T1000 (cell line): ENCODE results near the gene YIPF3.
A peak's percentile ranks its signal among the peaks of the same experiment; 100 is the strongest.
"Not testable (repeated sequence)": the region's sequence is repeated elsewhere in the genome, so short reads cannot be mapped to it uniquely, and the experiment has no call there.

Source experiments
- DNase-seq: peaks from one replicate; lab custom pipeline; 2025; ENCODE audit warnings: mixed read lengths; lab: John Stamatoyannopoulos, UW

The YIPF3 gene

DNA sequence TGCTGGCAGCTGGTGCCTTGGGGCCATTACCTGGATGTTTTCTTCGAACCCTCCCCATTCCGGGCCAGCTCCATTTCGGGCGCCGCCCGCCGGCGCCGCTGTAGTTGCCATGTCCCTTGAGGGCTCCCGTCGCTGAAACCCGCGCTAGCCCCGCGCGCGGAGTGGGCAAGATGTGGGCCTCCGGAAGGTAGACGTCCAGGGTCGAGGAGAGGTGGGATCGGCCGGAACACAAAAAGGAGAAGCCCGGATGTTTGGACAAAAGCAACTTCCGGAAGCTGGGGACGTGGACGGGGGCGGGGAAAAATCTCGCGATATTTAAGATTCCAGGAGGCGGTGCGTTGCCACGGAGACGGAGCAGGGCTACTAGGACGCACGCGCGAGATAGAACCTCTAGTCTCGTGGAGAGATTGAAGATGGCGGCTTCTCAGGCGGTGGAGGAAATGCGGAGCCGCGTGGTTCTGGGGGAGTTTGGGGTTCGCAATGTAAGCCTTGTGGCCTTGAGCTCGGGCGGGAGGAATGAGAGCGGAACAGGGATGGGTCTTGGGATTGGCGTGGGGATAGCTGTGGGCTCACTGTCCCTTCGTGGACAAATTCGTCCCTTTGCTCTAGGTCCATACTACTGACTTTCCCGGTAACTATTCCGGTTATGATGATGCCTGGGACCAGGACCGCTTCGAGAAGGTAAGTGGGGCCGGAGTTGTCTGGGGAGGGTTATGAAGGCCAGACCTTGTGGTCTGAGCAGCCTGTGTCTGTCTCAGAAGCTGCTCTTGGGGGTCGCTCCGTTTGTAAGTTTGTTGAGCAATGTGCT is at the start of gene YIPF3, which contains the start of gene POLR1C:
Gene YIPF3 (minus strand): TSS at position 230 of the 808 bp plus-strand sequence. CDS start 119 bp downstream, at position 111.
Gene POLR1C (plus strand): TSS at position 393 of the 808 bp plus-strand sequence. CDS start 21 bp downstream, at position 414.
- DNase-seq, result peak; percentile 97

DNA sequence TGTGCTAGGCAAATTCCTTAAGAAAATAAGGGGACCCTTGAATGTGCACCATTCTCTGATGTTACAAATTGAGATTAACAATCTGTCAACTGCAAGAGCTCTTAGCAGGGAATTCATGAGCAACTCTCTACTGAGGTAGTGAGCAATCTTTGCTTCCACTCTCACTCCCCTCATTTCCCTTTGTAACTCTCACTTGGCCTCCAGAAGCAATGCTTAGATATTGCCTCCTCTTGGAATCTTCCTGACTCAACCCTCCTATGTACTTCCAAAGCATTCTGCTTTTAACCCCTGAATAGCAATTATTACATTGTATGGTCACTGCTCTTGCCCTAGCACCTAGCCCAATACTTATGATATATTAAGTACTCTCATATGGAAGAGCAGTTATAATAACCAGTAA is 42.6 kb upstream of the YIPF3 start:
- DNase-seq, result no peak

DNA sequence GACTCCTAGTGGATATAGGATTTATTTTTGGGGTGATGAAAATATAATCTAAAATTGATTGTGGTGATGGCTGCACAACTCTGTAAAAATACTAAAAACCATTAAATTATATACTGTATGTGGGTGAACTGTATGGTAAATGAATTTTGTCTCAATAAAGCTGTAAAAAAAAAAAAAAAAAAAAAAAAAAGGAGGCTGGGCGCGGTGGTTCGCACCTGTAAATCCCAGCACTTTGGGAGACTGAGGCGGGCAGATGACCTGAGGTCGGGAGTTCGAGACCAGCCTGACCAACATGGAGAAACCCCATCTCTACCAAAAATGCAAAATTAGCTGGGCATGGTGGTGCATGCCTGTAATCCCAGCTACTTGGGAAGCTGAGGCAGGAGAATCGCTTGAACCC is 40.9 kb upstream of the YIPF3 start:
- DNase-seq, result not testable (repeated sequence)

DNA sequence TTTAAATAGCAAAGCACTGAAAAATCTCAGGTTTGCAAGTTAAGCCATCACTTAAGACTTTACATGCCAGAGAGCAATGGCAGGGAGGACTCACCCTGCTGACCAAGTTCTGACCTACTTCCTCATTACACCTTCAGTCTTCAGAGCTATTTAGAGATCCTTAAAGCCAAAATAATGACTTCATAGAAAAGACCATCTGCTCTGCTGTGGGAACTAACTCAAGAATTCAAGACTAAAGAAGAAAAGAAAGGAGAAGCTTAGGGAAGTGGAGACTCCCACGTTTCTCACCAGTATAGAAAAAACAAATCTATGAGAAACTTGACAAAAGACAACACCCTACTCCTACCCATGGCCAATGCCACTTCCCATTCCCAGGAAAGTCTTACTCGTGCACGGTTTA is 30.5 kb upstream of the YIPF3 start:
- DNase-seq, result no peak

DNA sequence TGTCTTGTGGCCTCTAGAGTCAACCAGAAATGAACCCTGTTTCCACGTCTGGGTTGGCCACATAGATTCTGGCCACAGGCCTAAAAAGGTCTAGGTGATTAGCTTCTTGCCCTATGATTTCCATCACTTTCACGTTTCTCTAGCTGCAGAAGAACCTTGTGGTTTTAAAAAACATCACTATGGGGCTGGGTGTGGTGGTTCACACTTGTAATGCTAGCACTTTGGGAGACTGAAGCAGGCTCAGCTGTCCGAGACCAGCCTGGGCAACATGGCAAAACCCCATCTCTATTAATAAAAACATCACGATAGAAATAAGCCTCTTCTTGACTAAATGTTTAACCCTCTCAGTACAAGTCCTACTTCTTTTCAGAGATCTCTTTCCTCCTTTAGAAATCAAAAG is 27.7 kb upstream of the YIPF3 start:
- DNase-seq, result no peak

DNA sequence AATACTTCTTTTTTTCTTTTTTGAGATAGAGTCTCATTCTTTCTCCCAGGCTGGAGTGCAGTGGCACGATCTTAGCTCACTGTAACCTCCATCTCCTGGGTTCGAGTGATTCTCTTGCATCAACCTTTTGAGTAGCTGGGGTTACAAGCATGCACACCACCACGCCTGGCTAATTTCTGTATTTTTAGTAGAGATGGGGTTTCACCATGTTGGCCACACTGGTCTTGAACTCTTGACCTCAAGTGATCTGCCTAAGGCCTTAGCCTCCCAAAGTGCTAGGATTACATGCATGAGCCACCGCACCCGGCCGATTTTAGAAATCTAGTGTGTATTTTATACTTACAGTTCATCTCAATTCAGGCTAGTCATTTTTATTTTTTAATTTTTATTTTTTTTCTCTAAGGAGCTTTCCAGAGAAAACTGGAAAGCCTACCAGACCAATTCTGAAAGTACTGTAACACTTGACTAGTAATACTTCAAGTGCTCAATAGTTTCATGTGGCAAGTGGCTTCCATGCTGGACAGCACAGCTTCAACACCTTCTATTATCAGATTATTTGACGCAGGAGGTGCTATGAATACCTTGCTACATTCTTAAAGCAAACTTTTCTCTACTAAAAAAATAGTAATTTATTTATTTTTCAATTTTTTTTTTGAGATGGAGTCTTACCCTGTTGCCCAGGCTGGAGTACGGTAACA is 25.2 kb upstream of the YIPF3 start:
- DNase-seq, result no peak

DNA sequence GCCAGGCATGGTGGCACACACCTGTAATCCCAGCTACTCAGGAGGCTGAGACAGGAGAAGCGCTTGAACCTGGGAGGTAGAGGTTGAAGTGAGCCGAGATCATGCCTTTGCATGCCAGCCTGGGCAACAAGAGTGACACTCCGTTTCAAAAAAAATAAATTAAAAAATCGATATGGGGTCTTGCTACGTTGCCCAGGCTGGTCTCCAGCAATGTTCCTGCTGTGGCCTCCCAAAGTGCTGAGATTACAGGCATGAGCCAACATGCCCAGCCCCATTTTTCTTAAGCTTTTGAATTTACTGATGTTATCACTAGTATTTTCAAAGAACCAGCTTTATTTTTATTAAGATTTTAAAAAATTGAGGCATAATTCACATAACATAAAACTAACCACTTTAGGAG is 23.8 kb upstream of the YIPF3 start:
- DNase-seq, result no peak

DNA sequence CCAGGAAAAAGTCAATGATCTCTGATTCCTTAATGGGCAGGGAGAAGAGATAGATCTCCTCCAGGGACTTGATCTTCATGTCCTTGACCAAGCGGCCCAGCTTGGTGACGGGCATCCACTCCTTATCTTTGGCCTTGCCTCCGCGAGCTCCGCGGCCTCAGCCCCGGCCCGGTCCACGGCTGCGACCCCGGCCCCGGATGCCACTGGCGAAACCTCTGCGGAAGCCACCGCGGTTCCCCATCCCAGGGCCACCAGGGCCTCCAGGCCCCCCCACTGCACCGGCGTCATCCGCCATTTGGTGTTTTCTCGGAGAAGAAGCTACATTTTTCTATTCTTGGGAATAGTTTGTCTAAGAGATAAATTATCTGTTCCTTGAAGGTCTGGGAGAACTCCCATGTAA is 22.7 kb upstream of the YIPF3 start:
- not testable (repeated sequence) for DNase-seq

DNA sequence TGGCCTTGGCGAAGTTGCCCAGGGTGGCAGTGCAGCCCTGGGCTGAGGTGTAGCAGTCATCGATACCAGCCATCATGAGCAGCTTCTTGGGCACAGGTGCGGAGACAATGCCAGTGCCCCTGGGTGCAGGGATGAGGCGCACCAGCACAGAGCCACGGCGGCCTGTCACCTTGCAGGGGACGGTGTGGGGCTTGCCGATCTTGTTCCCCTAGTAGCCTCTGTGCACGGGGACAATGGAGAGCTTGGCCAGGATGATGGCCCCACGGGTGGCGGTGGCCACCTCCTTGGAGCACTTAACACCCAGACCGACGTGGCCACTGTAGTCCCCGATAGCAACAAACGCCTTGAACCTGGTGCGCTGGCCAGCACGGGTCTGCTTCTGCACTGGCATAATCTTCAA is 22.3 kb upstream of the YIPF3 start:
- not testable (repeated sequence) for DNase-seq

DNA sequence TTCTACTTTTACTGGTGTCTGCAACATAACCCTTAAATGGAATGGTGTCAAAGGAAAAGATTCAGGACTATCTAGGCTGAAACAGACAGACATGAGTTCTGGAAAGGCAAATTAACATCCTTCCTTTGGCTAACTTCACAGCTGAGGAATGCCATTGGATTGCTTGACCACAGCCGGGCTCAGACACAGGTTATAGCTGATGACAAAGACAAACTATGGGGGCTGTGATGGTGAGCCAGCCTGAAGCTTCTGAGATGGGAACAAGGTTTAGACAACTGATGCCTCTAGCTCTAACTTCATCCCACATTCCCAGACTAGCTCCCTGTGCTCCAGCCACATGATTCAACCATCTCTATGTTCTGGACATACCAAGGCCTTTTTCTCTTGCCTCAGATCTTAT is 15.5 kb upstream of the YIPF3 start:
- DNase-seq, result no peak

DNA sequence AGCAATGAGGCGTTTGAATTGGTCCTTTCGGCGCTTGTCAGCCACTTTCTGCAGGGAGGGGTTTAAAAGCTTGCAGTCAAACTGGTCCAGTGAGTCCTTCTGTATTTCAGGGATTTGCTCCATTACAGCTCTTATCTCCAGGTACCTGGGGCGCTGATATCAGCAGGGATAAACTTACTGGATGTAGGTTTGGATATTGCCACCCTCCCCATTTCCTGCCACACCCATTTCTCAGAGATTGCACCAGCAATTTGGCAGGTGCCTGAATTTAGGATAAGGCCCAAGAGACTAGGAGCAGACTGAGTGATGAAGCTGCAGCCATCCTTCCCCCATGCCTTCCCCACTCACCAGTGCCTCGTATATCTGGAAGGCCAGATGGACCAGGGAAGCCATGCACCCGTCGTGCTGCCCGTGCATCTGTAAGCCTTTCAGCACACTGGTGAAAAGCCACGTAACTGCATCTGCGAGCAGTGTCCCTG is 7.8 kb upstream of the YIPF3 start:
- no peak for DNase-seq

DNA sequence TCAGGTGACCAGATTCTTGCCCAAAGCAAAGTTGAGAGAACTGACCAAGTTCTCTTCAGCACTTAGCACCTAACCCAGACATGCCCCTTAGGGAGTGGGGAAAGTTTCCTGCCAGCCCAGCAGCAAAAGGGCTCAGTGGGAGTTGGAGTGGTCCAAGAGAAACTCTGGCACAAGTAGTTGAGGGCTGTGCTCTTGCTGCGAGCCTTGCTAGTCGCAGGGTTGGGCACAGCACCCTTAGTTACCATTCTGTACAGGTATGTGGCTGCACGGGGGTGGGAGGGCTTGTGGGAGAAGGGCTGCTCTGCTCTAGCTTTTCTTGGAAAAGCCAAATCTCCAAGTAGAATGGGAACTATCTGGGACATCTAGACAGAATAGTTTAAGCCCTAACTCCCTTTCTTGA is 6.6 kb upstream of the YIPF3 start:
- DNase-seq, result no peak

DNA sequence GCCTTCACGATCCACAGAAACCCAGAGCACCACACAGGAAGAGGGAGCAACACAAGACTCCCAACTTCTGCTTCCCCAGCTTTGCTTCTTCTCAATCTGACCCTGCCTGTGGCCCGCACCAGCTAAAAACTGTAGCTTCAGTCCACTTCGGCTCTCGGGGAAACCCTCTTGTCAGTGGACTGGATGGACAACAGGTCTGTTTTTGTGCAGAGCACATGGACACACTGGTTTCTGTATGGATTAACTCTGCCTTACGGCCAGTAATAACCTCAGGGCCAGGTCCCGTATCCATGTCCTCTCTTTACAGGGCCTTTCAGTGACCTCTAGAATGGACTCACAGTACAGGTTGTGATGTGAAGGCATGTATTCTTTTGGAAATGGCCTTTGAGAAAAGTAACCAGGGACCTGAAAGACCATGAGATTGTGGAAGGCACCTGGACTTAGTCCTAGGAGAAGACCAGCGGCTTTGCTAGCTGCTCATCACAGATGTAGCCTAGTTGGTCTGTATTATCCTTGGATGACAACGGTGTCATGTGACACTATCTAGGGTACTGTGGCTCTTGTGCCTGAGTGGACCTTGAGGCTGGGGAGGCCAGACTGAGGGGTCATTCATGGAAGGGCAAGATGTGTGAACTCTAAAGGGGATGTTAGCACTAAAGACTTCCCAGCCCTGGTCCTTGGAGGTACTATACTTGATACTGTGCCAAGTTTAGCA is 6.0 kb upstream of the YIPF3 start:
- DNase-seq, result no peak

DNA sequence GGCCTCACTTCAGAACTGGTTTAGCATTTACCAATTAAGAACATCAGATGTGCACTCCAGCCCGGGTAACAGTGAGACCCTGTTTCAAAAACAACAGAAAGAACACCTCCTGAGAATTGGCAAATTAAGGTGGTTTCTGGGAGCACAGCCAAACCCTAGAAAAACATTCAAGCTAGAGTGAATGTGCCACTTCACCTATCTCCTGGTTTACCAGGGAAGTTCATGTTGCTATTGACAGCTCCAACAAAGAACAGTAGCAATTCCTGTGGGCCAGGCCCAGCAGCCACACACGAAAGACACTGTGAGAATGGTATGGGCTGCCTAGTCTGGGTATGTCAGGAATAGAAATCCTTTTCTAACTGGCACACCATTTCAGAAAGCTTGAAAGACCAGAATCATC is 5.1 kb upstream of the YIPF3 start:
- DNase-seq, result no peak

DNA sequence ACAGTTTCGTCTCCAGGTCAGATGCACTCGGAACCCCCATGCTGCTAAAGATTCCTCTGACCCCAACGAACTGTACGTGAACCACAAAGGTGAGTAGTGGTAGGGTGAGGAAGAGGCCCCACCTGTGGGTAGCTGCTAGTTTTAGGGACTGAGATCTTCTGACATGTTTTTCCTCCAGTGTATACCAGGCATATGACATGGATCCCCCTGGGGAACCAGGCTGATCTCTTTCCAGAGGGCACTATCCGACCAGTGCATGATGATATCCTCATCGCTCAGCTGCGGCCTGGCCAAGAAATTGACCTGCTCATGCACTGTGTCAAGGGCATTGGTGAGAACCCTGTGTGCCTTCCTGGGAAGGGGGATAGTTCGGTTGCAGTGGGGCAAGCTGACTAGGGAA is 3.4 kb upstream of the YIPF3 start:
- no peak for DNase-seq

DNA sequence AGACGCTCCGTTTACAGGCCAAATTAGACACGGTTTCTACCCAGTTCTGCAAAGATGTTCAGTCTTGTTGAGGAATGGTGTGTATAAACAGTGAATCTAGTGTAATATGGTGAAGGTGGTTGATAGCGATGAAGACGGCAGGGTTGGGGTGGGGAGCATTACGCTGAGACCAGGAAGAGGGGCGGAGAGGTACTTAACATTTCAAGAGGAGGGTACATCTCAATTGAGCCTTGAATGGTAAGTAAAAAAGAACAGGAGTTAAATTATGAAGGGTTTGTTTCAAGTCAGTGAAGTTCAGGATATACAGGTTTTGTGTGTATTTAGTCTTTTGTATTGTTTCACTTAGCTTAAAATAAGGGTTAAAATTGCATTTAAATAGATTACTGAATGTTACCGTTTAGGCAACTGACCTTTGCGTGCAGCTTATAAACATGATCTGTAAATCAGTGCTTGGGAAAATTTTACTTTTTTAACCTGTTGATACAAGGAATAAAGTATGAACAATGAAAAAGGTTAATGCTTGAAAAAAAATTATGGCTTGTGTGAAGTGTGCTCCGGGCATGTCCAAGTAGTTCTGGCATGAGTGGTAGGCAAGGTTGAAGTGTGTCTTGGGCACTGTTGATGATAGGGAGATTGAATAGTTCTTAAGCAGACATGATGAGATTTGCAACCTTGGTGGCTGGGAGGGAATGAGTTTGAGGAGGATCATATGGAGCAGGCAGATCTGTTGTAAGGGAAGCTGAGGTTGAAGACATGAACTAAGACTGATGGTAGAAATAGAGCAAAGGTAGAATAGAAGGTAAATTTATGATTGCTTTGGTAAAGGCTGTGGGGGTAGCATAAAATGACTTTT is 1.0 kb upstream of the YIPF3 start:
- DNase-seq, result no peak

DNA sequence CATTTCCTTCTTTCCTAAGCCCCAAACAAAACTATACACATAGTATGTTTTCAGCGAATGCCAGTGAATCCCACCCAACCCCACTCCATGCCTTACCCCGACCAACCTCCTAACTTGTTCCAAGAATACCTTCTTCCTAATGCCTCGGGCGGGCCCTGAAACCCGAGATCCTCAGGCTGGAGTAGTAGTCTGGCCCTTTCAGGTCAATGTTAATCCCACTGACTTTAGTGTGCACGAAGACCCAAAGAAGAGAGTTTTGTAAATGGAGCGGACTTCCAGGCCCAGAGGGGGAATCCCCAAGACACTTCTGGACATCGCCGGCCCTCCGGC is 394 bp downstream of the YIPF3 start:
- no peak for DNase-seq

DNA sequence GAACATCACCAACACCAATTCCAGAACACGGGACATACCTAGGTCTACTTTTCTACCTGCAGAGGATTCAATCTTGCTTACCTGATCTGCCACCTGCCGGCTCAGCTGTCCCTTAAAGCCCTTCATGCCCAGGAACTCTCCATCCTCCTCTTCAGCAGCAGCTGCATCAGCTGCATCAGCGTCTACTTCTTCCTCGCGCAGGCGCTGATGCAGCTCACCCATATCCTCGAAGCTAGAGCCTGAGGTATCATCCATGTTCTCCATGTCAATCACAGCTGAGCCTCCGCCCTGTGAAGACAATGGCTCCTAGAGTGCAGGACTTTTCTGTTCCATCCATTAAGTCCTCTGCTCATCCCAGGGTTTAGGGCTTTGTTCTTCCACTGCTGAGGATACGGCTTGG is 918 bp downstream of the YIPF3 start:
- DNase-seq, result no peak

DNA sequence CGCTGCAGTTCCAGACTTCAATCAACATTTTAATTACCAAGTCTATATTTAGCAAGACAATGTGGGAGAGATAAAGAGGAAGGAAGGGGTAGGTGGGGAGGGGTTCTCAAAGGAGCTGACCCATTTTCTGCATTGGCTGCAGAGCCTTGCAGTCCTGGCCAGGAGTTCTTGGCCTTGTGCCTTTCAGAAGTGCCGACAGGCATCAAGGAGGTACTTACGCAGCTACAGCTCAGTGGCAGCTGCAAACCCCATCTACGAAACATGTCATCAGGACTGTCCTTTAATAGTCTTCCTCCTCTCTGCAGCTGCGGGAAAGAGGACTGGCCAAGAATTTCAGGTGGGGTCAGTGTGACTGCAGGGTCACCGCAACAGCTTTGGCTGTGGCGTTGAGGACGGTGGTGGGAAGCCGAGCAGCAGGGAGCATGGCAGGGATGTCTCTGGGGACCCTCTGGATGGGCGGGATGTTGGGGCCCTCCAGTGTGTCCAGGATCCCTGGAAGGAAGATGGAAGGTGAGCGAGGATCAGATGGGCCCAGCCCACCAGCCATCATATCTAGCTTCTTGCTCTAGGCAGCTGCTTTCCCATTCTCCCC is 4.8 kb downstream of the YIPF3 start:
- DNase-seq, result no peak

DNA sequence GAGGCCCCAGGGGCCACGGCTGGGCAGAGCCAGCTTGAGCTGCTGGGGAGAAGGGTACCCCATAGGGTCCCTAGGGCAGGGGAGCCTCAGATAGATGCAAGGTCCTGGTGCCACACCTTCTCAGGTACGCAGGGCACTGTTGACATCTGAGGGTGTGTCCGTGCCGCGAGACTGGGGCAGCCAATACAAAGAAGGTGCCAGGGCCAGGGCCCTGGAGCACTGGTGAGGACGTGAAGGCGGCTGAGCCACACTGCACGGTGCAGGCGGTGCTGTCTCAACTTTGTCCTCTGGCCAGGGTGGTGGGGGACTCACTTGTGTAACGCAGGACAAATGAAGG is 5.9 kb downstream of the YIPF3 start:
- no peak for DNase-seq

DNA sequence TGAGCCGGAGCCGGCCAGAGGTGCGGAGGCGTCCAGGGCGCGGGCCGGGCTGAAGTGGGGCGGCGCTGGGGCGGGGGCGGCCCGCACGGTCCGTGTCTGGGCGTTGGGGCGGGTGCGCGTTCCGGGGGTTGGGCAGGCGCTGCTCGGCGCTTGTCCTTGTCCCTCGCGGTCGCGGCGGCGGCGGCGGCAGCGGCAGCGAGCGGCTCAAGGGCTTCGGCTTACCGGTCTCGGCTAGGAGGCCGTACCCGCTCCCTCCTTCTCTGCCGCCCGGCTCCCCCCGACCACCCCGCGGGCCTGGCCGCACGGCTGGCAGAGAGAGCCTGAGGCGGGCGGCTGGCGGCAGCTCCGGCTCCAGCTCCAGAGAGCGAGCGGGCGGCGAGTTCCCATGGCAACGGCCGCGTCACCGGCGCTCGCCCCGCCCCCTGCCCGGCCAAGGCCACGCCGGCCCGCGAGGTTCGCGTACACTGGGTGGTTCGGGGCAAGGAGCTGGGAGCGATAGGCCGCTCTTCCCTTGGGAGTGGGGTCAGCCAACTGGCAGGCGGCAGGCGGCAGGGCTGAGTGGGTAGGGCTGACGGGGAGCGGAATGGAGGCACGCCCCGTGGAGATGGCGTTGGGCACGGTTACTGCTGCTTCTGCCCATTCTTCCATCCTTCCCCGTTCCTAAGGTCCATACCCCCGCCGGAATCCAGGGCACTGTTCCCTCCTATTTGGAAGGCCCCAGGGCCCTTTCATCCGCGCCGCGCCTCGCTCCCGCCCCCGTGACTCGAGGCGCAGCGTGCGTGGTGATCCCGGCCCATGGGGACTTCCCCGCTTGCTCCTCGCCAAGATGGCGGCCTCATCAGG is 6.5 kb downstream of the YIPF3 start, which contains the start of gene LRRC73:
Gene LRRC73 (minus strand): TSS at position 363 of the 843 bp plus-strand sequence. CDS start 561 bp downstream, outside the sequence.
- DNase-seq, result peak; percentile 92
